Erythroblast (primary cell): Measurements from ENCODE around the gene TAOK1.

Experiments
- GATA1 ChIP-seq: IDR thresholded peaks from 2 replicates; pipeline ENCODE4 v1.6.1; 2011; ENCODE audit warnings: low read depth, mild to moderate bottlenecking, control low read depth, low read length, moderate library complexity
- POLR2A ChIP-seq: IDR thresholded peaks from 2 replicates; pipeline ENCODE4 v1.6.1; 2011; ENCODE audit warnings: mild to moderate bottlenecking, low read length

- no peak for TF ChIP-seq POLR2A
- no peak for TF ChIP-seq GATA1
Measured at GRCh38 chr17:29346462-29346861, 43.7 kb upstream of the TAOK1 start.
